GM20000 (cell line): ENCODE measurements around the gene DLG2.

Experiments used
- DNase-seq: peaks from one replicate; pipeline ENCODE4 v3.0.0; 2012; ENCODE audit warnings: low spot score
- TF ChIP-seq, protein P1 (sequence below): IDR thresholded peaks from 2 replicates; pipeline ENCODE4 v1.5.1; 2012; ENCODE audit warnings: mild to moderate bottlenecking, control low read depth; ENCODE audit errors: extremely low read depth, missing control alignments

DLG2 gene

DNA sequence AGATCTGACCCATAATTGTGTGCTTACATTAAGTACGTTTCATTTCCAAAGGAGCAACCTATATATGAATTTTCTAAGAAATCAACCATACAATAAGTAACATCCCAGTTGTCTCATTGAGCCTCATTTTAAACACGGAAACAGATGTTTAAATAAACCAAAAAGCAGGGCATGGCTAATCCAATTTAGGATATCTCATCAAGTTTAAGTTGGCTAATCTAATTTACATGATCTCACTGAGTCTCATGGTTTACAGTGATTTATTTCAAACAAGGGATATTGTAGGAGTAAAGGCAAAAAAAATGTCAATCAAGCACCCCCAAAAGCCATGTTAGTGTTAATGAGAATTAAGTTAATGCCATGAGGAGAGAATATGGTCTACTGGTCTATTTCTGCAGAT lies 1841.2 kb downstream of the DLG2 start:
- DNase-seq, result no peak
- TF ChIP-seq, protein P1, sequence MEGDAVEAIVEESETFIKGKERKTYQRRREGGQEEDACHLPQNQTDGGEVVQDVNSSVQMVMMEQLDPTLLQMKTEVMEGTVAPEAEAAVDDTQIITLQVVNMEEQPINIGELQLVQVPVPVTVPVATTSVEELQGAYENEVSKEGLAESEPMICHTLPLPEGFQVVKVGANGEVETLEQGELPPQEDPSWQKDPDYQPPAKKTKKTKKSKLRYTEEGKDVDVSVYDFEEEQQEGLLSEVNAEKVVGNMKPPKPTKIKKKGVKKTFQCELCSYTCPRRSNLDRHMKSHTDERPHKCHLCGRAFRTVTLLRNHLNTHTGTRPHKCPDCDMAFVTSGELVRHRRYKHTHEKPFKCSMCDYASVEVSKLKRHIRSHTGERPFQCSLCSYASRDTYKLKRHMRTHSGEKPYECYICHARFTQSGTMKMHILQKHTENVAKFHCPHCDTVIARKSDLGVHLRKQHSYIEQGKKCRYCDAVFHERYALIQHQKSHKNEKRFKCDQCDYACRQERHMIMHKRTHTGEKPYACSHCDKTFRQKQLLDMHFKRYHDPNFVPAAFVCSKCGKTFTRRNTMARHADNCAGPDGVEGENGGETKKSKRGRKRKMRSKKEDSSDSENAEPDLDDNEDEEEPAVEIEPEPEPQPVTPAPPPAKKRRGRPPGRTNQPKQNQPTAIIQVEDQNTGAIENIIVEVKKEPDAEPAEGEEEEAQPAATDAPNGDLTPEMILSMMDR, result no peak

DNA sequence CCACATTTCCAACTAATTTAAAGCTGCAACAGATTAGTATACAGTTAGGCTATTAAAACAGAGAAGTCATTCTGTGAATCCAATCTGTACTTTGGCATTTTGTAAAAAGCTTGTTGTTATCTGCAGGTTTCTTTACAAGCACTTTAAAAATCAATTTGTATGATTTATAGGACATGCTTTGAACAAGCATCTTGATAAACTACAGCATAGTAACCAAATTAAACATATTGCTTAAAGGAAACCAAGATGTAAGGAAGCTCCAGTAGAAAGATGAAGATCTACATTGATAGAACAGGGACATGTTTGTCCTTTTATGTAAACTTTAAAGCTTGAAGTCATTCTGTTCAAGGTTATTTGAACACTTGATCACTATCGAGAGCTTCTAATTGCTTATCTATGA lies 1842.7 kb downstream of the DLG2 start:
- TF ChIP-seq, protein P1, result no peak
- DNase-seq, result no peak

DNA sequence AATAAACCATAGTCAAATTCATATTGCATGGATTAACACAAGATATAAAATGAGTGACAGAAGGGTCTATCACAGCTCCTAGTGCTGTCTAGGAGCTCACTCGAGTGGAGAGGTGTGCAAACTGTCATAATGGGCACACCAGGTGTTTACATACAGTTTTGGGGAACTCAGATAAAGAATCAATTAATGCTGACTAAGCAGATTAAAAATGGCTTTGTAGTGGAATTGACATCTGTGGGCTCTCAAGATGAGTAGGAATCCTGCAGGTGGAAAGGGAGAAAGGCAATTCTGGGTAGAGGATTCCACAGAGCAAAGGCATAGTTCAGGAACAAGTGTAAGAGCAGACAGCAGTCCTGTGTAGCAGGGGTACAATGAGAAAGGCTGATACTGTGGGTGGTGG lies 1844.8 kb downstream of the DLG2 start:
- TF ChIP-seq, protein P1, result no peak
- no peak for DNase-seq

DNA sequence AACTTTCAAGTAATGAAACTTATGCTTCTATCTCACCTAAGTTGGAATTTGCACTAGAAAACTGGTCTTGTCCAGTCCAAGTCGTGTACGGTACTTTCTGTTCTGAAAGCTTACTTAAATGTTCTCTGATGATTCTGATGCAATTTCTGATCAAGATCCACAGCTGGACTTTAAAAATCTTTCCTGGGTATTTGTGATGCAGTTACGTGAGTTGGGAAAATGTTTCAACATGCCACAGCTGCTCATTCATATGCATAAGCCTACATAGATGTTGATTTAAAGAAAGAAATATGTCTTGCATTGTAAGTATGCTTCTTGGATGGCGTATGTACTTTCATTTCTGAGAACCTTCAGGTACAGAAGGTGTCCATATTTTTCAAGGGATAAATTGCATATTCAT lies 1847.3 kb downstream of the DLG2 start:
- DNase-seq, result no peak

DNA sequence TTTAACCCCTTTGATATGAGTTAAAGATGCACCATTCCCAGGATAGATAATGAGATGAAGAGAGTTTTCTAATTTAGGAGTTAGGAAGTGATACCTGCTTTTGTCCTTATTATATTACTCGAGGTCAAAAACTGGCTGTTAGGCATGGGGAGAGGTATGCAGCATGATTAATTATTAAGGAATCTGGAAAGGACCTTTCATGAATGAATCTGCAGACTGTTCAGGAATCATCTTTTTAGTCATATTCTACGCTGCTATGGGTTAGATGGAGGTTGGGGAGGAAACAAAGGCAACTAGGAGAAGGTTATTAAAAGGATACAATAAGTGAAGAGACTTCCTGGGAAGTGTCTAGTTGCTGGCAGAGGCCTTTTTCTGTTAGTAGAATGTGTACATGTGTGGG lies 1848.5 kb downstream of the DLG2 start:
- TF ChIP-seq, protein P1, result no peak
- no peak for DNase-seq

More for the DNA sequence above, 1847.3 kb downstream of the DLG2 start:
- TF ChIP-seq, protein P1, result no peak

DNA sequence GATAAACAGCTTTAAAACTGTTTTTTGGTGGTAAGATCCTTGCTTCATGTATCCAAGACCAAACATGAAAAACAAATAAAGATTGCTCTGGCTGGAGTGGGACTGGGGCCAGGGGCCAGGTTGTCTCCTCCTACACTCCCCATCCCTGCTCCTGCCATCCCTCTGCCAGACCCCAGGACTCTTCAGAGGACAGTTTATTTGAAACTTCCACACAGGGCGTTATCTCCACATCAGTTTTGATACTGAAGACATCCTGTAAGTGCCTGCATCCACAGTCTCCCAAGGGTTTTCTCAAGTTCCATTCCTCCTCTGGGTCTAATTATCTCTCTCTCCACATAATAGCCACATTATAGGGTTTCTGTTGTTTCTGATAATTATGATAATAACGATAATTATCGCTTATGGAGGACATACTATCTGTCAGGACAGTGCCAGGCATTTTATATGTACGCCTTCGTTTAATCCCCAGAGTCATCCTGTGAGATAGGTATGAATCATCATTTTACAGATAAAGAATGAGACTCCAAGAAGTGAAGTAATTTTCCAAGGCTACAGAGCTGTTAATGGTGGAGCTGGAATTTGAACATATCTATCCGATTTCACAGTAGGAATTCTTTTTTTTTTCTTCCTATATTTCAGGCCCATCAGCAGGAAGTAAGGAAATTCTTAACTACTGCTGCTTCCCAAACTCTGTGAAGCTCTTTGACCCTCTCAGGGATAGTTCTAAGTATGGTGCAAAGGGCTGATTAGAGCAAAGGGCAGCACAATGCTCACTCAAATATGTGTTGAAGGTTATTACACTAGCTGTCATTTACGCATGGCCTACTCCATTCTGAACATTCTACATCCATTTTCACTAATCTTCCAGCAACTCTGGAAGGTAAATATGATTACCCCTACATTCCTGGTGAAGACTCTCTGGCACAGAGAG lies 1852.9 kb downstream of the DLG2 start:
- no peak for DNase-seq
- TF ChIP-seq, protein P1, result no peak

DNA sequence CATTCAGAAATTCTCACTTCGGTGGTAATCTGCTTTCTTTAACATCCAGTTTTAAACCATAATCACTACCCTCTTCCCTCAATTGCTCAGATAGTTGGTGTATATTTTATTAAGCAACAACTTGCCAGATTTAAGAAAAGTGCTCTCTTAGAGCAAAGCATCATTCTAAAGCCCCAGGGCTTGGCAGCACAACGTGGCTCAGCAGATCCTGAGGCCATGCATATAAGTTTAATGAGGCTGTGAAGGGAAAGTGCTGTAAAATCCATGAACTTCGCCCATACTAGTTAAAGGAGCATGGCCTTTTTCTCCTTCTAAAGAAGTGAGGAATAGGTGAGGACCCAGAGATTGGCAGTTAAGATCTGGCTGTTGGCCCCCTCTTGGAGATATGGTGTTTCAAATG lies 1858.7 kb downstream of the DLG2 start:
- TF ChIP-seq, protein P1, result no peak
- no peak for DNase-seq
